Brain microvascular endothelial cell (primary cell): ENCODE data around the gene REPS2.

Experiments used
- DNase-seq: peaks from one replicate; pipeline ENCODE4 v3.0.0-alpha.2; 2020
- H3K27ac ChIP-seq: fragments of 250-450 bp; sonication (Bioruptor Pico); 2 replicates; pipeline ENCODE4 v1.5.1; 2020; ENCODE audit warnings: mild to moderate bottlenecking, moderate library complexity
- H3K27me3 ChIP-seq: fragments of 250-450 bp; sonication (Bioruptor Pico); replicated peaks from 2 replicates; pipeline ENCODE4 v1.5.1; 2020; ENCODE audit warnings: mild to moderate bottlenecking
- H3K36me3 ChIP-seq: fragments of 250-450 bp; sonication (Bioruptor Pico); replicated peaks from 2 replicates; pipeline ENCODE4 v1.5.1; 2020; ENCODE audit warnings: mild to moderate bottlenecking
- H3K4me3 ChIP-seq: 2 replicates; pipeline ENCODE4 v1.5.1; 2011; ENCODE audit warnings: low read depth, mild to moderate bottlenecking, control low read depth, low read length, moderate library complexity
- in situ Hi-C: cut with HindIII; loops from 2 replicates; pipeline ENCODE4 v1.10.0; 2017; ENCODE audit warnings: low sequenced_read_pairs, low pct_ligation_motif_present
- TF ChIP-seq, protein P1 (sequence below): IDR thresholded peaks from 2 replicates; pipeline ENCODE4 v1.5.1; 2011; ENCODE audit warnings: low read depth, mild to moderate bottlenecking, moderate library complexity, low read length, control low read depth, inconsistent platforms; ENCODE audit errors: missing control alignments

REPS2 gene

GRCh38 chrX:17185431-17185830, 239.0 kb downstream of the REPS2 start:
- no peak for DNase-seq
- in situ Hi-C loops = no loop called here
- TF ChIP-seq, protein P1, sequence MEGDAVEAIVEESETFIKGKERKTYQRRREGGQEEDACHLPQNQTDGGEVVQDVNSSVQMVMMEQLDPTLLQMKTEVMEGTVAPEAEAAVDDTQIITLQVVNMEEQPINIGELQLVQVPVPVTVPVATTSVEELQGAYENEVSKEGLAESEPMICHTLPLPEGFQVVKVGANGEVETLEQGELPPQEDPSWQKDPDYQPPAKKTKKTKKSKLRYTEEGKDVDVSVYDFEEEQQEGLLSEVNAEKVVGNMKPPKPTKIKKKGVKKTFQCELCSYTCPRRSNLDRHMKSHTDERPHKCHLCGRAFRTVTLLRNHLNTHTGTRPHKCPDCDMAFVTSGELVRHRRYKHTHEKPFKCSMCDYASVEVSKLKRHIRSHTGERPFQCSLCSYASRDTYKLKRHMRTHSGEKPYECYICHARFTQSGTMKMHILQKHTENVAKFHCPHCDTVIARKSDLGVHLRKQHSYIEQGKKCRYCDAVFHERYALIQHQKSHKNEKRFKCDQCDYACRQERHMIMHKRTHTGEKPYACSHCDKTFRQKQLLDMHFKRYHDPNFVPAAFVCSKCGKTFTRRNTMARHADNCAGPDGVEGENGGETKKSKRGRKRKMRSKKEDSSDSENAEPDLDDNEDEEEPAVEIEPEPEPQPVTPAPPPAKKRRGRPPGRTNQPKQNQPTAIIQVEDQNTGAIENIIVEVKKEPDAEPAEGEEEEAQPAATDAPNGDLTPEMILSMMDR = no peak

DNA sequence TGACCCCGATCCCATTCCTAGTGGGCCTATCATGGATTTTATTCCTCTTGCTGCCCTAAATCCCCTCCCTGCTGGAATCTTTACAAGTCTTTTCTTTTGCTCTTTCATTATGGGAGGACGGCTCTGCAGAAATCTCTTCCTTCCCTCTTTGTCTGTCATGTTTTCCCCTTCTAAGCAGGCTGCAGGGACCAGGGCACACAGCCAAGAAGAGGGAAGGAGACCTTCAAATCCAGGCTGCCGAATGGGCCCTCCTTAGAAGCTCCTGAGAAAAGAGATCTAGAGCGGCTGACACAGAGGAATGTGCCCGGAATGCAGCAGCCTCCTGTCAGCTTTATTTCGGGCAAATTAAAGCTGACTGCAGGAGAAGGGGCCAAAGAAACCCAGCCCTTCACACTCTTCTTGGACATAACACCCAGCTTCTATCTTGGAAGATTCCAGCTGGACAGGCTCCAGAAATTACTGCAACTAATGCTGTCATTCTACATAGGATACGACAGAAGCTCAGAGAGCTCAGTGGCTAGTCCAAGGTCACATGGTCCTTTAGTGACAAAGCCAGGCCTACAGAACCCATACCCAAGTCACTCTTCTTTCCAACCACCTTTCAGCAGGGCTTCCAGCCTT, 240.8 kb downstream of the REPS2 start:
- no peak overlapping the region for H3K4me3 ChIP-seq
- no peak for DNase-seq
- no peaks in the 10 kb centered on the region for H3K27me3 ChIP-seq
- H3K27ac ChIP-seq = no peak overlapping the region
- TF ChIP-seq, protein P1 = no peak
- in situ Hi-C loops = no loop called here
- no peaks in the 10 kb centered on the region for H3K36me3 ChIP-seq

More at GRCh38 chrX:17185431-17185830, 239.0 kb downstream of the REPS2 start:
- Histone ChIP-seq H3K36me3 (no peaks in the 10 kb centered on the region), H3K27me3 (no peaks in the 10 kb centered on the region), H3K4me3 (no peak overlapping the region), H3K27ac (no peak overlapping the region)

- Histone ChIP-seq H3K27me3 (no peaks in the 10 kb centered on the region), H3K27ac (no peak overlapping the region), H3K36me3 (no peaks in the 10 kb centered on the region), H3K4me3 (no peak overlapping the region)
- in situ Hi-C loops = no loop called here
- no peak for DNase-seq
- TF ChIP-seq, protein P1 = no peak
These were observed 245.6 kb downstream of the REPS2 start for GRCh38 chrX:17192106-17192505.
